ENCODE measurements around the gene ELFN1. TPM values are rescaled to one million over a fixed set of nuclear protein-coding genes. Genes with fewer than 3 reads are reported as not detected.
A peak's percentile ranks its signal among the peaks of the same experiment; 100 is the strongest.

ELFN1 gene
- total RNA-seq, 1 donor from 2014 or later: 12.0 TPM

DNA sequence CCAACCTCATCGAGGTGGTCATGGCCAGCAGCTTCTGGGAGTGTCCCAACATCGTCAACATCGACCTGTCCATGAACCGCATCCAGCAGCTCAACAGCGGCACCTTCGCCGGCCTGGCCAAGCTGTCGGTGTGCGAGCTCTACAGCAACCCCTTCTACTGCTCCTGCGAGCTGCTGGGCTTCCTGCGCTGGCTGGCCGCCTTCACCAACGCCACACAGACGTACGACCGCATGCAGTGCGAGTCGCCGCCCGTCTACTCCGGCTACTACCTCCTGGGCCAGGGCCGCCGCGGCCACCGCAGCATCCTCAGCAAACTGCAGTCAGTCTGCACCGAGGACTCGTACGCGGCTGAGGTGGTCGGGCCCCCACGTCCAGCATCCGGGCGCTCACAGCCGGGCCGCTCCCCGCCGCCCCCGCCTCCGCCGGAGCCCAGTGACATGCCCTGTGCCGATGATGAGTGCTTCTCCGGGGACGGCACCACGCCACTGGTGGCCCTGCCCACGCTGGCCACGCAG lies 75.0 kb downstream of the ELFN1 start:
- no peak for DNase-seq
- no peak for ATAC-seq
- intact Hi-C loops (cut with micrococcal nuclease): no loop called here

DNA sequence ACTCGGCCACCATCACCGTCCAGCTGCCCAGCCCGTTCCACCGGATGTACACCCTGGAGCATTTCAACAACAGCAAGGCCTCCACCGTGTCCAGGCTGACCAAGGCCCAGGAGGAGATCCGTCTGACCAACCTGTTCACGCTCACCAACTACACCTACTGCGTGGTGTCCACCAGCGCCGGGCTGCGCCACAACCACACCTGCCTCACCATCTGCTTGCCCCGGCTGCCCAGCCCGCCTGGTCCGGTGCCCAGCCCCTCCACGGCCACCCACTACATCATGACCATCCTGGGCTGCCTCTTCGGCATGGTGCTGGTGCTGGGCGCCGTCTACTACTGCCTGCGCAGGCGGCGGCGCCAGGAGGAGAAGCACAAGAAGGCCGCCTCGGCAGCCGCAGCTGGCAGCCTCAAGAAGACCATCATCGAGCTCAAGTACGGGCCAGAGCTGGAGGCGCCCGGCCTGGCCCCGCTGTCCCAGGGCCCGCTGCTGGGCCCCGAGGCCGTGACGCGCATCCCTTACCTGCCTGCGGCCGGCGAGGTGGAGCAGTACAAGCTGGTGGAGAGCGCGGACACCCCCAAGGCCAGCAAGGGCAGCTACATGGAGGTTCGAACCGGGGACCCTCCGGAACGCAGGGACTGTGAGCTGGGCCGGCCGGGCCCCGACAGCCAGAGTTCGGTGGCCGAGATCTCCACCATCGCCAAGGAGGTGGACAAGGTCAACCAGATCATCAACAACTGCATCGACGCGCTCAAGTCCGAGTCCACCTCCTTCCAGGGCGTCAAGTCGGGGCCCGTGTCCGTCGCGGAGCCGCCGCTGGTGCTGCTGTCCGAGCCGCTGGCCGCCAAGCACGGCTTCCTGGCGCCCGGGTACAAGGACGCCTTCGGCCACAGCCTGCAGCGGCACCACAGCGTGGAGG lies 75.8 kb downstream of the ELFN1 start:
- intact Hi-C loops (cut with micrococcal nuclease): no loop called here
- DNase-seq (no peak), ATAC-seq (no peak)

DNA sequence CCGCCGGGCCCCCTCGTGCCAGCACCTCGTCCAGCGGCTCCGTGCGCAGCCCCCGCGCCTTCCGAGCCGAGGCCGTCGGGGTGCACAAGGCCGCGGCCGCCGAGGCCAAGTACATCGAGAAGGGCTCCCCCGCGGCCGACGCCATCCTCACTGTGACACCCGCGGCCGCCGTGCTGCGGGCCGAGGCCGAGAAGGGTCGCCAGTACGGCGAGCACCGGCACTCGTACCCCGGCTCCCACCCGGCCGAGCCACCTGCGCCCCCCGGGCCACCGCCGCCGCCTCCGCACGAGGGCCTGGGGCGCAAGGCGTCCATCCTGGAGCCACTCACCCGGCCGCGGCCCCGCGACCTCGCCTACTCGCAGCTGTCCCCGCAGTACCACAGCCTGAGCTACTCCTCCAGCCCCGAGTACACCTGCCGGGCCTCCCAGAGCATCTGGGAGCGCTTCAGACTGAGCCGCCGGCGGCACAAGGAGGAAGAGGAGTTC lies 76.5 kb downstream of the ELFN1 start:
- ATAC-seq: no peak
- no peak for DNase-seq
- intact Hi-C loops (cut with micrococcal nuclease): no loop called here

DNA sequence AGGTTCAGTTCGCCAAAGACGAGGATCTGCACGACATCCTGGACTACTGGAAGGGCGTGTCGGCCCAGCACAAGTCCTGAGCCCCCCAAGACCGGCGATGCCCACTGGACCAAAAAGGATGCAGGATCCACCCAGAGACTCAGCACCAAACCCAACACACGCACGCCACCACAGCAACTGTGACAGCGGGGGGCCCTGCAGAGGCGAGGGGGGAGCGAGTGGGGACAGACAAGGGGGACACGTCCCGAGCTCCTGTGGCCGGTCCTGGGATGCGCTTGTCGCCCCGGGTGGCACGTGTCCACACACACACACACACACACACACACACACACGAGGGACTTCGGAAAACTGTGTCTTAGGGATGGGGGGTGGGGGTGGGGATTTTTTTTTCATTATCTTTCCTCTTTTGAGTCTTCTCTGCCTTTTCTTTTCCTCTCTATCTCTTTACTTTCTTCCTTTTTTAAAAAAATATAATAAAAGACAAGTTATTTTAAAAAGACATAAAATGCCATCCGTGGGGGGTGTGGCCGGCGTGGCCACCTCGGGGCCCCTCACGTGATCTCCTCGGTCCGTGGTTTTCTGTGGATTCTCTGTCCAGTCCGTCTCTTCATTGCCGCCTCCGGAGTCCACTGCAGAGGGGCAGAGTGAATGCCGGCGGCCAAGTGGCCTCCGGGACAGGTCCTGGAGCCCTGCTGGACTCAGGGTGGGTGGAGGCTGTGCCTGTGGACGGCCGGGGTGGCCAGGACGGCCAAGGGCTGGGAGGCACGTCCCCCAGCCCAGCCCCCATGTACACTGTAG lies 77.1 kb downstream of the ELFN1 start:
- no peak for DNase-seq
- intact Hi-C loops (cut with micrococcal nuclease): no loop called here
- no peak for ATAC-seq

DNA sequence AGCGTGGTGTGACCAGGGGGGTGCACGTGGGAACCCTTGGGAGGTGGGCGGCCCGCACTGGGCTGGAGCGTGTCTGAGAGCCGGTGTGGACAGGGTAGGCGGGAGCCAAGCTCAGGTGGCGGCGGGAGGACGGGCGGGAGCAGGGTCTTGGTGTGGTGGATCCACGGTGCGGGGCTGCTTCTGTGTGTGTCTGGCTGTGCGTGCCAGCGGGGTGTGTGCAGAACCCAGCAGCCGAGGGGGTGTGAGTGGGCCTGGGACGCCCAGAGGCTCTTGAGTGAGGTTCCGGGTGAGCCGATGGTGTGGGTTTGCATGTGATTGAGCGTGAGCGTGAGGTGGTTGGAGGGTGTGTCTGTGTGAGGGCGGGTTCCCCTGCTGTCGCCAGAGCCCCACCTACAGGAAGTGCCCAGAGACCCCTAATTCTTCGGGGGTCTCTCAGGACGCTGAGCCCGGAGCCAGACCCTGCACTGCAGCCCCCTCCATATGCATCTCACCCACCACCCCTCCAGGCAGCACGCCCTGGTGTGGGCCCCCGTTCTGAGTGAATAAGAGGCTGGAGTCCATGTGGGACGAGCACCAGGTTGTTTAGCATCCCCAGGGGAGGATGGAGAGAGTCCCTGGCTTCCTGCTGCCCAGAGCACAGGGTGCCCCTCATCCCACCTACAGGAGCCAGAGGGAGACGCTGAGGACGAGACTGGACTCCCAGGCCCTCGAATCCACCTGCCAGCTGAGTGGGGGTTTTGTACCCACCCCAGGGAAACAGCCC lies 78.2 kb downstream of the ELFN1 start:
- DNase-seq (no peak), ATAC-seq (no peak)
- intact Hi-C loops (cut with micrococcal nuclease): no loop called here

DNA sequence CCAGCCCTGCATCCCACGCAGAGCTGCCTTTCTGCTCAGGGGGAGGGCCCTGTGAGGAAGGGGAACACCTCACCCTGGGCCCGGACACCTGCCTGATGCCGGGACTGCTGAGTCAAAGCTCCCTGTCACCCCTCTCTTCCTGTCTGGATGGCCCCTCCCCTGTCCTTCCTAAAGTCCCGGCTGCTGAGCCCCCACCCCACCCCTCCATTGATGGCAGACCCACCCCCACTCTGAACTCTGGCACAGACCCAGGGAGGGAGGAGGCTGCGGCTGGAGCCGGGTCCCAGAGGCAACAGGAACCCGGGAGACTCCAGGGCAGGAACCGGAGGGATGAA lies 78.7 kb downstream of the ELFN1 start:
- intact Hi-C loops (cut with micrococcal nuclease): no loop called here
- DNase-seq (no peak), ATAC-seq (peak; percentile 3)

DNA sequence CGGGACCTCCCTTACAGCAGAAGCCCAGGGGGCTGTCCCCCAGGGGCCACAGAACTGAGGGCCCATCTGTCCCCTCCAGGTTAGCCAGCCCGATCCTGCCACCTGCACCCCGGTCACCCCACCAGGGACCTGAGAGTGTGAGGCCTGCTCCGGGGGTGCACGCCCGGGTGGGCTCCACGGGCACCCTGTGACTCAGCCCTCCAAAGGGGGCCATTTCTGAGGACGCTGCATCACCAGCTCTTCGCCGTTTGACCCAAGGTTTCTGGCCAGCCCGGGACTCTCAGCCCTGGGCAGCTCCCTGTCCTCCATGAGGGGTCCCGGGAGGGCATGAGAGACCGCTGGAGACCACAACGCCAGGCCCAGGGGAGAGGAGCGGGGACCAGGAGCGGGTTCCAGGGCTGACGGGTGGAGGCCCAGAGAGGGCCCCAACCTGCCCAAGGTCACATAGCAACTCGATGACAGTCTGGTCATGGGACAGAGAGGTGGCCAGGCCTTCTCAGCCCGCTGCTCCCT lies 79.3 kb downstream of the ELFN1 start:
- intact Hi-C loops (cut with micrococcal nuclease): no loop called here
- ATAC-seq (peak; percentile 5), DNase-seq (no peak)

DNA sequence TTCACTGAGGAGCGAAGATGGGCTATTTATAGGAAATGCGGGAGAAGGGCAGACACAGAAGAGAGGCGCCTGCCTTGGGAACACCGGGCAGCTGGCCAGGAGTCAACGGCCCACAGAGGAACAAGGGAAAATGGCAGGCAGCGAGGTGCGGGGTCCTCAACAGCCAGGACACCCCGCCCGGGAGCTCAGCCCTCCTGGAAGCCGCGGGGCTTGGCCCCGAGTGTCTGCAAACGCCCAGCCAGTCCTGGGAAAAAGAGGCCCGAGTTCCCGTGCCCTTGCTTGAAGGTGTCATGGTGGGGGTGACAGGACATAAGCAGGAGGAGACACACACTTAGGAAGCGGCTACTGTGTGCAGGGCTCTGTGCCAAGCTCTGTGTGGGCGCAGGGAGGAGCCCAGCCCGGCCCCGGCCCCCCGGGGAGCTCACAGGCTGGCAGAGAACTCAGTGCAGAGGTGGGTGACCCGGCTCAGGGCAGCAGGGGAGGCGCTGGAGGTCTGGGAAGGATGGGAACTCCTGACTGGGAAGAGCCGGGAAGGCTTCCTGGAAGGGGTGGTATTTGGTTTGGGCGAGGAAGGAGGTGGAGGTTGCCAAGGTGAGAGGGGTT lies 79.9 kb downstream of the ELFN1 start:
- ATAC-seq: peak; percentile 87
- intact Hi-C loops (cut with micrococcal nuclease): no loop called here
- DNase-seq: peak; percentile 74

DNA sequence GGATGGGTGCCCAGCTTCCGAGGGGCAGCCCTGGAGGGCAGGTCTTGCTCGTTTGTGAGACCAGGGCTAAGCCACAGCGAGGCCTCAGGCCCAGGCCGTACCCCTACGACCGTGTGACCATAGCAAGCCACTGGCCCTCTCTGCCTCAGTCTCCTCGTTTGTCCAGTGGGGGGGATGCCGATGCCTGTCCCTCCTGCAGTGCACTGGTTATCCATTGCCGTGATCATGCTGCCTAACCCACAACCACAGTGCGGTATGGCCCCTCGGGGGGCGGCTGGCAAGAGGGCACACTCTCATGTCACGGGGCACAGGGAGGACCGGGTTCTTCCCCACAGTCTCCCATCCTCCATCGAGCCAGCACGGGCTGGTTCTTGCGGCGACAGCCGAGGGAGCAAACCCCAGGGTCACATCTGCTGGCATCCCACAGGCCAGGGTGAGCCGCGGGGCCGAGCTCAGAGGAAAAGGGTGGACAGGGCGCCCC lies 80.5 kb downstream of the ELFN1 start:
- no peak for ATAC-seq
- intact Hi-C loops (cut with micrococcal nuclease): no loop called here

DNA sequence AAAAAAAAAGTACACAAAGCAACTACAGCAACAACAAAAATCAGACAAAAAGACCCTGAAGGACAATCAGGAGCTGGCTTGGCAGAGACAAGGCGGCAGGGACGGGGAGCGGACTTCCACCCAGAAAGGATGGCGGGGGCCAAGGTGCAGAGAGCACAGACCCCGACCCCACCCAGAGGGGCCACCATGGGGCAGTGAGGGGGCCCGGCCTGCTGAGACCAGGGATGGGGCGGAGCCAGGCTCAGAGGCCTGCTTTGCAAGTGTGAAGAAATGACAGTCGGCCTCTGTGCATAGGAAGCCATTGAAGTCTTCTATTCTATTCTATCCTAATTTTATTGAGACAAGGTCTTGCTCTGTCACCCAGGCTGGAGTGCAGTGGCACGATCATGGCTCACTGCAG lies 82.0 kb downstream of the ELFN1 start:
- intact Hi-C loops (cut with micrococcal nuclease): no loop called here
- DNase-seq (no peak), ATAC-seq (no peak)

More for the DNA sequence above, 80.5 kb downstream of the ELFN1 start:
- DNase-seq: no peak

DNA sequence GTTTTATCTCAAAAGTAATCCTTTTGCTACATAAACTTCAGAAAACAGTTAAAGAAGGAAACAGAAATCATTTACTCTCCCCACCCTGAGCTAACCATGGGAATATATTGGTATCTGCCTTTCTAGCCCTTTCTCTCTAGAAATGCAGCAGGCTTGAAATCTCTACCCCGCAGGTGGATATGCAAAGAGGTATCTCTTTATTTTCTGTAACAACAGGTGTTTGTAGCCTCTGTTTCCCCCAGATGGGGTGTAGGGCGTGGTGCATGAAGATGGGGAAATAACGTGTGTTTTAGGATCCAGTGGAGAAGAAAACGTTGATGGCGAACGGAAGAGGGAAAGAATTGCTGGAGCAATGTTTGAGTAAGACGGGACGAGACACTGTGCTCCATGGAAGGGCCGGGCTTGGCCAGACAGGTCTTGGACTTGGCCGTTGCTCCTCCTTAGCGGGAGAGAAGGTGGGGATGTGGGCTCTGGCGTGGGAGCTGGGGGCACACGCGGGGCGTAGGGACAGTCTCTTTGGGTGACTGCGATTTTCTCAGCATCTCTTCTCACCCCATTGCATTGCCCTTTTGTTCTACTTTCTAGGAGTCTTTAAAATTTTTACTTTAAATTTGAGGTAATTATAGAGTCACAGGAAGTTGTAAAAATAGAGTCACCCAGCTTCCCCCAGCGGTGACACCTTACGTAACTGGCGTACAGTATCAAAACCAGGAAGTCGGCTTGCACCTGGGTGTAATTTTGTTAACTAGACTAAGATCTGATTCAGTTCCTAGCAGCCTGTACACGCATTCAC lies 82.9 kb downstream of the ELFN1 start:
- intact Hi-C loops (cut with micrococcal nuclease): no loop called here
- DNase-seq (no peak), ATAC-seq (no peak)

DNA sequence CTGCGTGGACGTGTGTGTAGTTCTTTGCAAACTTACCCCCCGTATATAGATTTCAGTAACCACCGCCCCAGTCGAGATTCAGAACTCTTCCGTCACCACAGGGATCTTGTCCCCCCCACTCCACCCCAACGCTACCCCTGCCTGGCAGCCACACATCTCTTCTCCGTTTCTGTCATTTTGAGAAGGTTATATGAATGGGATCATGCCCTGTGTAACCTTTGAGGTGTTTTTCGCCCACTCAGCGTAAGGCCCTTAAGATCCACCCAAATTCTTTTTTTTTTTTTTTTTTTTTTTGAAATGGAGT lies 83.4 kb downstream of the ELFN1 start:
- no peak for ATAC-seq
- intact Hi-C loops (cut with micrococcal nuclease): no loop called here
- DNase-seq: no peak

DNA sequence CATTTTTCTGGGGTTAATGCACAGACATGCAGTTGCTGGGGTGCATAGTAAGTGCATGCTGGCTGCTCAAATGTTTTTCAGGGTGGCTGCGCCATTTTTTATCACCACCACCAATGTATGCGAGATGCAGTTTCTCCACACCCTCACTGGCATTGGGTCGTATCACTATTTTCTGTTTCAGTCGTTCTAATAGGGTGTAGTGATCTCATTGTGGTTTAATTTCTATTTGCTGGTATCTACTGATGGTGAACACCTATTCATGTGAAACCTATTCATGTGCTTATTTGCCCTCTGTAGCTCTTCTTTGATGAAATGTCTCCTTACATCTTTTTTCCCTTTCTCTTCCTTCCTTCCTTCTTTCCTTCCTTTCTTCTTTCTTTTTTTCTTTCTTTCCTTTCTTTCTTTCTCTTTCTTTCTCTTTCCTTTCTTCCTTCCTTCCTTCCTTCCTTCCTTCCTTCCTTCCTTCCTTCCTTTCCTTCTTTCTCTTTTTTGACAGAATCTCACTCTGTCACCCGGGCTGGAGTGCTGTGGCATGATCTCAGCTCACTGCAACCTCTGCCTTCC lies 84.3 kb downstream of the ELFN1 start:
- intact Hi-C loops (cut with micrococcal nuclease): no loop called here
- ATAC-seq: no peak
- DNase-seq: no peak

DNA sequence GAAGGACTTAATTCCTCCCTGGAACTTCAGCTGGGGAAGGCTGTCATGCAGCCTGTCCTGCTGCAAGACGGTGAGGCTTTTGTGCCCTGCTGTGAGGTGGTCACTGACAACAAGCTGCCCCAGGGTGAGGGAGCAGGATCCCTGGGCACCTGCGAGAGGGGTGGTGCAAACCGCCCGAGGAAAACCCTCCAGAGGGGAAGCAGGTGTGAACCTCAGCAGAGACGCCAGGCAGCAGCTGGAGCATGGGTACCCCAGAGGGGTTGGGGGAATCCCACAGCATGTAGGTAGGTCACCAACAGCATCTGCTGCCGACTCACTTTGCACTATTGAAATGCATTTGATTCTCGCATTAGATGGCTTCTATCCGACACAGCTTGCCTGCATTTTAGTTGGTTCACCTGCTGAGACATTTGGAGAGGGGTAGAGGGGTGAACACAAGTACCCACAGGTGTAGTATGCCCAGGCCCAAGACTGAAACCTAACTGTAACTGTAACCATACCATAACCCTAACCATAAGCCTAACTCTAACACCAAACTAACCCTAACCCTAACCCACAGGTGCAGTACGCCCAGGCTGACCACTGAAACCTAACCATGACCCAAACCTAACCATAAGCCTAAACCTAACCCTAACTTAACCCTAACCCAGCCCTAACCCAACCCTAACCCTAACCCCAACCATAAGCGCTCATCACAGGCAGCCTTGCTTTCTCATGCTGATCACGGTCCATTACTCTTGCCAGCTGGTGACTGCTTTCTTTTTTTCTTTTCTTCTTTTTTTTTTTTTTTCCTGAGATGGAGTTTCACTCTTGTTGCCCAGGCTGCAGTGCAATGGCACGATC lies 85.9 kb downstream of the ELFN1 start:
- intact Hi-C loops (cut with micrococcal nuclease): no loop called here
- no peak for ATAC-seq
- DNase-seq: no peak

DNA sequence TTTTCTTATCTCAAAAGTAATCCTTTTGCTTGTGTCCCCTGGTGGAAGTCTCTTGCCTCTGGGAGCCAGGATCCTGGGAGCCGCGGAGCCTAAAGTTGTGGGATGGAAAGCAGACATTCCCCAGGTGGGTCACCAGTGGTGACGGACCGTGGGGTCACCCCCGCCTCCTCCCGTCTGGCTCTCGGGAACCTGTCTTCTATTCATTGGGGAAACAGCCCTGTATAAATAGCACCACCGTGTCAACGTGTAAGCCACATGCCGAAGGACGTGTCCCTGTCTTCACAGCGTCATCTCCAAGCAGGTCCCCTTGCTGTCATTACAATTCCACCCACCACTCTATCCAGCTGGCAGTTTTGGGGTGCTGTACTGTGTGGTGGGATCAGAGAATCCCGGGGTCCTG lies 87.5 kb downstream of the ELFN1 start:
- DNase-seq (no peak), ATAC-seq (no peak)
- intact Hi-C loops (cut with micrococcal nuclease): no loop called here

DNA sequence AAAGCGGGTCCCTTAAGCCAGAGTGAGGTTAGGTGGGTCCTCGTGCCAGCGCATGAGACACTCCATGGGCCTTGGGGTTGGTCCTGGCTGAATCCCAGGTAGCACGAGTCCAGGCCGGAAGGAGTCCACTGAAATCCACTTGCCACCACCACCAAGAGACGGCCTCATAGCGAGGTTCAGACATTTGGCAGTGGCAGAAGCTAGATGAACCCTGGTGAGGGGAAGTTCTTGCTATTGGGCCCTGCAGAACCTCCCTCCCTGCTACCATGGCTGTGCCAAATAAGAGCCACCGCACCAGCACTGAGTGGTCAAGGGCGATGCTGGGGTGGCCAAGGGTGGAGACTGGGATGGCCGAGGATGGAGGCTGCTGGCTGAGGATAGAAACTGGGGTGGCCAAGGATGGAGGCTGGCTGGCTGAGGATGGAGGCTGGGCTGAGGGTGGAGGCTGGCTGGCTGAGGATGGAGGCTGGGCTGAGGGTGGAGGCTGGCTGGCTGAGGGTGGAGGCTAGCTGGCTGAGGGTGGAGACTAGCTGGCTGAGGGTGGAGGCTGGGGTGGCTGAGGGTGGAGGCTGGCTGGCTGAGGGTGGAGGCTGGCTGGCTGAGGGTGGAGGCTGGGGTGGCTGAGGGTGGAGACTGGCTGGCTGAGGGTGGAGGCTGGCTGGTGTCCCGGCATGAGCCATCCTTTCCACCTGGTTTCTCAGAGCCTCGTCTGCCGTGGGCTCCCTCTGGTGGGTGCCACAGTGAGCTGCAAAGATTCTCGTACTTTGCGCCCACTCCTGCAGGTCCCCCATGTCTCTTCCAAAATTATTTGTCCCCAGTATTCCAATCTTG lies 88.2 kb downstream of the ELFN1 start:
- peak; percentile 83 for ATAC-seq
- intact Hi-C loops (cut with micrococcal nuclease): no loop called here

More for the DNA sequence above, 88.2 kb downstream of the ELFN1 start:
- DNase-seq: peak; percentile 70

All from left ventricle myocardium superior (tissue), 1 donor.